NCI-H1092 treated with DMSO at 0.1 percent for 48 hours (cell line): ENCODE results near the gene TMA16.
"Not testable (repeated sequence)": the region's sequence is repeated elsewhere in the genome, so short reads cannot be mapped to it uniquely, and the experiment has no call there.

Experiments used
- DNase-seq: peaks from one replicate; lab custom pipeline; 2025; lab: John Stamatoyannopoulos, UW

Gene TMA16

GRCh38 chr4:163494360-163495241, at the start of gene TMA16:
TSS of gene TMA16 (plus strand) at chr4:163494690. CDS start at chr4:163494802, 112 bp downstream.
- DNase-seq: peak; percentile 90

- not testable (repeated sequence) for DNase-seq
These were observed 47.5 kb upstream of the TMA16 start for GRCh38 chr4:163447023-163447422.

DNA sequence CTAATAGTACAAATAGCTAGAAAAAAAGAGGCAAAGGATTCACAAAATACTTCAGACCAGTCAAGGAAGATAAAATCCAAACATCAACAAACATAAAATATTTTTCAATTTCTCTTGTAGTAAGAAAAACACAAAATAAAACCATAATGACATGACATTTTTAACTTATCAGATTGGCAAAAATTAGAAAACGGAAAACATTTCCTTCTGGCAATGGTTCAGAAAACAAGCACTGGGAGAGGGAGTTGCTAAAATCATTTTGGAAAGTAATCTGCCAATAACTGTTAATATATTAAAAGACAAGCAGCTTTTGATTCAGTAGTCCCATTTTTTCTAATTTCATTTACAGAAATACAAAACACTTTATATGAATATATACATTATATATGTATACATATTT, 47.0 kb upstream of the TMA16 start:
- DNase-seq: no peak

- DNase-seq: no peak
These were observed 45.8 kb upstream of the TMA16 start for GRCh38 chr4:163448540-163449203.

DNA sequence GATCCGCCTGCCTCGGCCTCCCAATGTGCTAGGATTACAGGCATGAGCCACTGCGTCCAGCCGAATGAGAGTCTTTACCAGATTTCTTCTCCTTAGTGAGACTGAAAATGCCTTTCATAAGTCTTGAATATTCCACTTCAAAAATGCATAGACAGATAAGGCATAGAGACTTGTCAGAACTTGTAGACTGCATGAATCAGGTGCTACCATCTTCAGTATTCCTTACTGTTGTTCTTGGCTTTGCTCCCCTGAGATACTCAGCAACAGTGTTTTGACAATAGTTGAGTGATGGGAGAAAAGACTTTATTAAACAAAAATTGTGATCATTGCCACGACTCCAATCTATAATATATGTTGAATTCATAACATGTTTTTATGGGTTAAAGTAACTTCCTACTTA, 31.9 kb upstream of the TMA16 start:
- no peak for DNase-seq

DNA sequence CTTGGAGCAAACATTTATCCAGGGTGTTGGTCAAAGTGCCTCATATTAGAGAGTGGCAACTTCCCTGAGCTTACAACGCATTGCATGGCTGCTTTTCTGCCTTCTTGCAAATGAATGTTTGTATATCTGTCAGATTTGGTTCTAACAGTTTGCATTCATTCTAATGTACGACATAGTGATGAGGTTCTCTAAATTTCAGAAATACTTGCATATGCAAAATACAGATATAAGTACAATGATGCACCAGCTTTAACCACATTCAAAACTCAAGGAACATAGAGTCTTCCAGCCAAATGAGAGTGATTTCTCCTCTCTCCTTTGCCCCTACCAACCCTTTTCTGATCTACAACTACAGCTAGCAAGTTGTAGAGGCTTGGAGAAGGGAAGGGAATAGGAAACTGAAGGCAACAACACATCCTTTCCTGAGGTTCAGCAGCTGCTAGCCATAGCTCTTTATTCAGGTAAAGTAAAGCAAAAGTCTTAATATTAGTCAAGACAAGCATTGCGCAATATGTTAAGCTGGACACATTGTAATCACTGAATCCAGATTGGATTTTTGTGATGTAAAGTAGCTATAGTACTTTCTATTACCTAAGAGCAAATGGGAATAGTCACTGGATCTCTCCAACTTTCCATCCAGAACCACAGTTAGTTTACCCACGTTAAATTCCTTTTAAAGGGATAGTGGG, 27.3 kb upstream of the TMA16 start:
- no peak for DNase-seq

DNA sequence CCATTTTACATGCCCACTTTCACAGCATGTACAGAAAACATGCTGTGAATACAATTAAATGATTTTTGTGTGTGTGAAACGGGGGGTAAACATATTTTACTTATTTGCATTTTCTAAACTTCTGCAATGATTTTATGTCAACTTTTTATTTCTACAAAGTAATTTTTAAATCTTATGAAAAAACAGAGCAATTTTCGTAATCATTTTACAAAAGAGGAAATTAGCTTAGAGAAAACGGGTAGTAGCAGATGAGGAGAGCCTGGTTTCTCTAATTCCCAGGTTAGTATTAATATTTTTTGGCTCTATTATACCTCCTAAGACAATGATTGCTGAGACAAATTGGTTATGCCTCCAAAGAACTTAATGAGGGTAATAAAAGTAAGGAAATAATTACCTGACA, 24.1 kb upstream of the TMA16 start:
- no peak for DNase-seq

GRCh38 chr4:163473130-163473529, 21.4 kb upstream of the TMA16 start:
- DNase-seq: no peak

DNA sequence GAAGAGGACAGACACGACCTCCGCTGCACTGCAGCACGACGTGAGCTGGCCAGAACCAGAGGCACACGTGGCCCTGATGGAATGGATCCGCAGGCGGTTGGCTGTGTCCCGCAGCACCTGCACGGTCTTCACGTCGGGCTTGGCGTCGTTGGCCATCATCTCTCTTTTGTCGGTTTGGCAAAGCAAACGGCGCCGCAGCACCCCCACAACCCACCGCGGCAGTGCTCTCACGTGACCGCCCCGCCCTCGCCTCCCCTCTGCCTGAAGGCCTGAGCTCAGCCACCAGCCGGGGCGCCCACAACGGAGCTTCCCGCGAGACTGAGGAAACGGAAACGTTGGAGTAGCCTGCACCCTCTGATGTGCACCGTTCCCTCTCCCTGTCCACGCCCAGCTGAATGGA, 20.9 kb upstream of the TMA16 start, which contains the start of gene TKTL2:
Gene TKTL2, minus strand, starts transcription at position 179 of the 400 bp plus-strand sequence. Its CDS starts 20 bp downstream, at position 159.
- DNase-seq: no peak

- no peak for DNase-seq
These were observed 20.5 kb upstream of the TMA16 start for GRCh38 chr4:163474027-163474426.

DNA sequence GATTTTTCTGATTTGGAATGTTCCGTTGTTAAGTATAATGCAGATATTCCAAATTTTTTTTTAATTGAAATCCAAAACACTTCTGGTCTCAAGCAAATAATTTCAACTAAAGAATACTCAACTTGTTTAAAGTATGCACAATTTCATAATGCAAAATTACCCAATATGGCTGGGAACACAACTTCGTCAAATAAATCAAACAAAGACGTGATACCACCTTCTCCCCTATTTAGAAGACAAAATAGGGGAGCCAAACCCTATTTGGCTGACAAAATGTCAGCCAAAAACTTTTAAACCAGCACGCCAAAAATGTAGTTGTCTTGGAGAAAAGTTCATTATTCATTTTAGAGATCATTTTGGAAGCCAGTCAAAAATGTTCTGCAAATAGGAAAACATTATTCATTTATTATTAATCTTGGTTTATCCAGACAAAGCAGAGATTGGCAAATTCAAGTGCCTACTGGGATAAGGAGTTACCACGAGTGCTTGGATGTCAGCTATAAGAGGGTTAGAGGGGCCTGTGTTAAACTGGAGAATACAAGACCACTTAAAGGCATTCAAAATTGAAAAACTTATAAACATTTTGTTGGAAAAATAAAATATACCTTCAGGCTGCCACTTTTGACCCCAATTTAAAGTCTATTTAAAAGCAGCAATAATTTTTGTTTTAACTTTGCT, 17.6 kb upstream of the TMA16 start:
- DNase-seq: no peak

DNA sequence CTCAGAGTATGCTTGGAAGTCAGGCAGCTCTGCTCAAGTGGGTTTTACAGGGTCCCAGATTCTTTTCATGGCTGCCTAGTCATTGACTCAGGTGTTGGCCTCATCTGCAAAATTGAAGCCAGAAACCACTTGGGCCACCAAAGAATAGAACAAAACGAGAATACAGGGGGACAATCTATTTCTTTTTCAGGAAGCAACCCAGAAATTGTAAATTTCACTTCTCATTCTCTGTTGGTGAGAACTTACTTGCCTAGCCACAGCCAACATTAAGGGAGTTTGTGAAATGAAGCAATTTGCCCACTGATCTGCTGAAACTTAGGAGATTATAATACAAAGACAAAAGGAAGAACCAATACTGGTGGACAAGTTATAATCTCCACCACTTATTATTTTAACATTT, 12.3 kb upstream of the TMA16 start:
- no peak for DNase-seq

- peak; percentile 17 for DNase-seq
These were observed 9.6 kb upstream of the TMA16 start for GRCh38 chr4:163484906-163485305.

- DNase-seq: no peak
These were observed 8.9 kb upstream of the TMA16 start for GRCh38 chr4:163485589-163485988.

DNA sequence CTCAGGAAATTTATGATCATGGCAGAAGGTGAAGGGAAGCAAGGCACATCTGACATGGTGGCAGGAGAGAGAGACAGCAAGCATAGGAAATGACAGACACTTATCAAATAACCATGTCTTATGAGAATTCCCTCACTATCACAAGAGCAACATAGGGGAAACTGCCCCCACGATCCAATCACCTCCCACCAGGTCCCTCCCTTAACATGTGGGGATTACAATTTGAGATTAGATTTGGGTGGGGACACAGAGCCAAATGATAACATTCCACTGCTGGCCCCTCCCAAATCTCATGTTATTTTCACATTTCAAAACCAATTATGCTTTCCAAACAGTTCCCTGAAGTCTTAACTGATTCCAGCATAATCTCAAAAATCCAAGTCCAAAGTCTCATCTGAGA, 8.2 kb upstream of the TMA16 start:
- DNase-seq: no peak

DNA sequence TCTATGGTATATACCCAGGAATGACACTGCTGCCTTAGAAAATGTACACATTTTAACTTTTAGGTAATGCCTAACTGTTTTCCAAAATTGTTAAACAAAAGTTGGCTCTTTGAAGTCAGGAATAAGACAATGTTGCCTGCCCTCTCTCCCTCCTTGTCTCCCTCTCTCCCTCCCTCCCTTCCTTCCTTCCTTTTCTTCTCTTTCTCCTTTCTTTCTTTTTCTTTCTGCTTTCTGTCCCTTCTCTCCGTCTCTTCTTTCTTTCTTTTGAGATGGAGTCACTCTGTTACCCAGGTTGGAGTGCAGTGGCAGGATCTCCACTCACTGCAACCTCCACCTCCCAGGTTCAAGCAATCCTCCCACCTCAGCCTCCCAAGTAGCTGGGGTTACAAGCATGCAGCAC, 4.6 kb upstream of the TMA16 start:
- no peak for DNase-seq

DNA sequence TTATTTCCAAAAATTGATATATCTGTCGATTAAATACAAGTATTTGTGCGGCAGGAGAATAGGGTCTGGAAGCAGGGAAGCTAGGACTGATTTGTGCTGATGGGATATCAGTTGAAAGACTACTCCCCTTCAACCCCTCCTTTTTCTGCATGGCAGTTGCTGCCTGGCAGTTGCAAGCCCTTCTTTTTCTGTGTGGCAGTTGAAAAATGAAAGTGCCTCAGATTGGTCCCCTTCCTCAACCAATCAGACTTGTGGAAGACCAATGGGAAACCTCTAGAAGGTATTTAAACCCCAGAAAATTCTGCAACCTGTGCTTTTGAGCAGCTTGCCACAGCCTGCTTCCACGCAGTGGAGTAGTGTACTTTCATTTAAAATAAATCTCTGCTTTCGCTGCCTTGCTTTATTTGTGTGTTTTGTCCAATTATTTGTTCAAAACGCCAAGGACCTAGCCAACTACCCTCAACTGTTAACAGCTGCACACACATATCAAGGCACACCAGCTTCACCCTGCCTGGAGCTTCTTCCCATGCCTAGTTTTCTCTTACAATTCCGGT, 1.5 kb upstream of the TMA16 start:
- no peak for DNase-seq

DNA sequence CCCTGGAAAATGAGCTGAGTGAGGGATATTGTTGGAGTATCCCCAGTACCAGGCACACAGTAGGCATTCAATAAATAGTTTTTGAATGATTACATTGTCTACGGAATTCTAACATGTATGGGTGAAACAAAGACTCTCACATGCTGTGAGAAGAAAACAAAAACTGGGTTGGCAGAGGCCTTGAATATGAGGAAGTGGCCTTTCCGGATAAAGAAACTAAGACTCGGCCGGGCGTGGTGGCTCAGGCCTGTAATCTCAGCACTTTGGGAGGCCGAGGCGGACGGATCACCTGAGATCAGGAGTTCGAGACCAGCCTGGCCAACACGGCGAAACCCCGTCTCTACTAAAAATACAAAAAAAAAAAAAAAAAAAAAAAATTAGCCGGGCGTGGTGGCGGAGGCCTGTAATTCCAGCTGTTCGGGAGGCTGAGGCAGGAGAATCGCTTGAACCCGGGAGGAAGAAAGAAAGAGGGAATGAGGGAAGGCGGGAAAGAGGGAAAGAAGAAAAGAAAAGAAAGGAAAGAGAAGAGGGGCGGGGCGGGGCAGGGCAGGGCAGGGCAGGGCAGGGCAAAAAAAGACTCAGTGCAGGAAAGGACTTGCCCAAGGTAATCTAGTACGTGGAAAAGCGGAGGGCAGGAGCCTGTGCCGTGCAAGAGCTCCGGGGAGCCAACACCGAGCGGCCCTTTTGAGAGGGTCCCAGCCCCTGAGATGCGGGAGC, 689 bp upstream of the TMA16 start:
- no peak for DNase-seq

GRCh38 chr4:163495900-163496299, 1.4 kb downstream of the TMA16 start:
- DNase-seq: no peak

DNA sequence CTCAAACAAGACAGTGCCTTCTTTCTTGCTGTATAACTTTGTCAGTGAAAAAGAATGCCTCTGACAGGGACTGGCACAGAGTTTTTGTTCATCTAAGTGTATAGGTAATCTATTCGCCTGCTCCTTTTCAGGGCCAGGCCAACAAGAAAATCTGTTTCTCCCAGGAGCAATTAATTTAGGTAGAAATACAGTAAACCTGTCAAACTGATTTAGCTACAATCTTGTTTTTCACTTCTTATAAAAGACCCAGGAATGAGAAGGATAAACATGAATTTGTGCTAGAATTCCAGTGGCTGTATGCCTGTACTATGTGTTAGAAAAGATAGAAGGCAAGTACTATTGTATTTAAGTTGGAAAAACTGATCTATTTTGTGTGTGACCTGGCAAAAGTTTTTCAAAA, 6.1 kb downstream of the TMA16 start:
- DNase-seq: no peak

GRCh38 chr4:163505374-163505773, 10.9 kb downstream of the TMA16 start:
- DNase-seq: no peak
